Subcutaneous abdominal adipose tissue (tissue), 5 donors: Measurements from ENCODE around the gene TBKBP1.

Source experiments
- H3K27ac ChIP-seq: one replicate; pipeline ENCODE4 v1.7.0; 2013; ENCODE audit warnings: low read depth, mild to moderate bottlenecking, inconsistent platforms, low read length, moderate library complexity
- H3K27me3 ChIP-seq, 5 donors: one replicate each; pipeline ENCODE4 v1.7.0; 2013; ENCODE audit warnings: low read length in 5 of 5, inconsistent platforms in 1 of 5; ENCODE audit not compliant: control insufficient read depth in 5 of 5, insufficient read depth in 4 of 5
- H3K36me3 ChIP-seq, 5 donors: one replicate each; pipeline ENCODE4 v1.7.0; 2013; ENCODE audit warnings: low read length in 5 of 5; ENCODE audit not compliant: control insufficient read depth in 5 of 5, insufficient read depth in 5 of 5
- H3K4me1 ChIP-seq, 5 donors: one replicate each; pipeline ENCODE4 v1.7.0; 2013; ENCODE audit warnings: low read length in 5 of 5, mild to moderate bottlenecking in 3 of 5, moderate library complexity in 1 of 5; ENCODE audit not compliant: control insufficient read depth in 5 of 5, insufficient read depth in 5 of 5
- H3K4me3 ChIP-seq, 5 donors: one replicate each; pipeline ENCODE4 v1.7.0; 2013; ENCODE audit warnings: low read length in 5 of 5, low read depth in 1 of 5
- H3K9ac ChIP-seq, 5 donors: one replicate each; pipeline ENCODE4 v1.7.0; 2013; ENCODE audit warnings: low read length in 5 of 5, mild to moderate bottlenecking in 4 of 5, moderate library complexity in 3 of 5
- H3K9me3 ChIP-seq, 5 donors: one replicate each; pipeline ENCODE4 v1.7.0; 2013; ENCODE audit warnings: low read length in 5 of 5; ENCODE audit not compliant: control insufficient read depth in 5 of 5
- donor health status: healthy.
- donor health status: healthy.
- donor health status: healthy.
- donor health status: healthy.
- donor health status: healthy.

The TBKBP1 gene

DNA sequence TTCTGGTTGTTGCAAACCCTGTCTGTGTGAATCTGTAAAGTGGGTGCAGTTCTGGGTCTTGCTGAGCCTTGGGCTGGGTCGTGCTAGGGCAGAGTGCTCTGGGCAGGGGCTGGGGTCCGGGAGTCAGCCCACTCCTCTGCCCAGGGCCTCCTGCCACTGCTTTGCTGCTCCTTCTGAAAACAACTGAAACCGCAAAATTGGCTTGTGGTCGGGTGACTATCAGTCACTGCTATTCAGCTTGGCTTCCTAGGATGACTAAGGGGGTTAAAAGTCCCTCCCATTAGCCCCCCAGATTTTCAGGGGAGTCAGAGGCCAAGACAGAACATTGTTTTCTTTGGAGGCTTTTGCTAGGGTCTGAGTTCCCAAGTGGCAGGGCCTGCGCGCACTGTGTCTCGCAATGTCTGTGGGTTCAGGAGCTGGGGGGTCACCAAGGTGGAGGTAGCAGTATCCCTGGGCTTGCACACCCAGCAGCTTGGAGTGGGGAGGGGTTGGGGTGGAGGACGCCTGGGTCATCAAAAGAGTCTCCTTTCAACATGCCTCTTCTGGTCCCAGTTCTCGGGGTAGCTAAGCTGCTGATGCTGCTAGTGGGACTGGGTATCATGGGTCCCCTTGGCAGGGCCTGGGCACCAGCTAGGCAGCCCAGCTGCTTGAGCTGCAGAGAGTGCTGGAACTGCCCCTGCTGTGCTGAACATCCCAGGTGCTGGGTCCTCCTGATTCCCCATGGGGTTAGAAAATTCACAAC is 25.6 kb downstream of the TBKBP1 start:
- peaks cover 0 to 13% (median 9%) of the 10 kb centered on the region in 5 donors for H3K4me1 ChIP-seq
- no peak overlapping the region for H3K4me3 ChIP-seq
- no peaks in the 10 kb centered on the region for H3K36me3 ChIP-seq
- H3K9me3 ChIP-seq = no peaks in the 10 kb centered on the region
- no peak overlapping the region for H3K27ac ChIP-seq
- H3K9ac ChIP-seq = no peak overlapping the region
- peaks cover 42 to 69% (median 54%) of the 10 kb centered on the region in 5 donors for H3K27me3 ChIP-seq

DNA sequence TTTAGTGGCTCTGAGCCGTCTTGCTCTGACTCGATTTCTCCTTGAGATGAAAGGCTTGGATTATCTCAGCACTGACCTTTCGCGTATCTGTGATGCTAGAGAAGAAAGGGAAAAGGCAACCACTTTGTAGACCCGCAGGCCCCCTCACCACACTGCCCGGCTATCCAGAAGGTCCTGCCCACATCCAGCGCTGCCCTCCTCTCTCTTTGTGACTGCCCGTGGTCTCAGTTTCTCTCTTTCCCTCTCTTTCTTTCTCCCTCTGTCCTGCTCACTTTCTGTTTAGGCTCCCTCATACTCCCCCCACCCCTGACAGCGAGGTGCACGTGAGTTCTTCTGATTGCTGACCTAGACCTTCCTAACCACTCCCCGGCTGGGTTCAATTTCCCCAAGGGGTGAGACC is 26.2 kb downstream of the TBKBP1 start:
- Histone ChIP-seq H3K9ac (no peak overlapping the region), H3K4me1 (peaks cover 0 to 13% (median 9%) of the 10 kb centered on the region in 5 donors), H3K36me3 (no peaks in the 10 kb centered on the region), H3K27me3 (peaks cover 42 to 67% (median 56%) of the 10 kb centered on the region in 5 donors), H3K9me3 (no peaks in the 10 kb centered on the region), H3K27ac (no peak overlapping the region), H3K4me3 (no peak overlapping the region)

DNA sequence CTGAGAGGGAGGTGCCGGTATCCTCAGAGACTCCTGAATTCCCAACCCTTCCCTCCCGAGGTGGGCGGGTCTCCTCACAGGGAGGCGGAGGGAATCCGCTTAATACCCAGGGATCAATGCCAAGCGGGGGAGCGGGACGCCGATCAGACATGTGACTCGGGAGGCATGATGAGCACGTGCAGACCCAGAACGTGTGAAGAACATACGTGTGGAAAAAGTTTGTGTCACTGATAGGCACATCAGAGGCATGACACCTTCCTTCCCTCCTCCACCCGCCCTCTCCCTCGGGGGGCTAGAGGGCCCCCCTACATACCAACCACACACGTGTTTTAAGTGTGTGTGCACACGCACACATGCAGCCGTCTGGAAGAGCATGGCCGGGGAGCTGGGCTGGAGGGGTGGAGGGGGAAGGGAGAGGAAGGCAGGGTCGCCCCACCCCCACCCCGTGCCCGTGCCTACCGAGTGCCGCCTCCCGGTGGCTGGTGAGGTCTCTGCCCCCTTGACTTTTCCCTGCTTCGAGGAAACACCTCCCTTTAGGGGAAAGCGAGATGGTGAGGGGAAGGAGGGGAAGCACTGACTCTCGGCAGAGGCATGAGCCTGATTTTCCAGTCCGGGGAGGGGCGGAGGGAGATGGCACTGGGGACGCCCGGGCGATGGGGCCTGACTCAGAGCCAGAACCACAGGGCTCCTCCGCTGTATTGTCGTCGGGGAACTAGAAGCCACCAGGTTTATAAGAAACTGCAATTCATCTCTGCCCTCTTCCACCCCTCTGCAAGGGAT is 27.0 kb downstream of the TBKBP1 start:
- Histone ChIP-seq H3K27ac (no peak overlapping the region), H3K36me3 (no peaks in the 10 kb centered on the region), H3K4me1 (peaks cover 0 to 13% (median 9%) of the 10 kb centered on the region in 5 donors), H3K9ac (no peak overlapping the region), H3K4me3 (peak overlapping the region in 1 of 5 donors; percentile 27), H3K27me3 (peaks cover 42 to 73% (median 61%) of the 10 kb centered on the region in 5 donors), H3K9me3 (no peaks in the 10 kb centered on the region)

DNA sequence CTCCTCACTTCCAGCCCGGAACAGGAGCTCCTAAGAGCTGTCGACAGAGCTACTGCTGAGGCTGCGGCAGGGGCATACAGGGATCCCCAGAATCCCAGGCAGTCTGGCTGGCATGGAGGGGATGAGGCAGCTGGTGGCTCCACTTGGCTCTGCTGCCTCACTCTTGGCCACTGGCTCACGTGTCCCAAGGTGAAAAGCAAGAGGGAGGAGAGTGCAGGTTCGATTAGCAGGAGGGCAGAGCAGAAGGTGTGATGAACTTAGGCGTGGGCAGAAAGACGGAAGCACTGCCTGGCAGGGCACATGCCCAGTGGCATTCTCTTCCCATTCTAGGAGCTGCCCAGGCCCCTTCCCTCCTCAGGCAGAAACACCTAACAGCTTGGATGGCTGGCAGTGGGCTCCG is 27.8 kb downstream of the TBKBP1 start:
- H3K36me3 ChIP-seq = no peaks in the 10 kb centered on the region
- no peaks in the 10 kb centered on the region for H3K9me3 ChIP-seq
- H3K9ac ChIP-seq = no peak overlapping the region
- H3K27ac ChIP-seq = no peak overlapping the region
- H3K27me3 ChIP-seq = peaks cover 42 to 79% (median 62%) of the 10 kb centered on the region in 5 donors
- peaks cover 0 to 13% (median 9%) of the 10 kb centered on the region in 5 donors for H3K4me1 ChIP-seq
- H3K4me3 ChIP-seq = no peak overlapping the region

DNA sequence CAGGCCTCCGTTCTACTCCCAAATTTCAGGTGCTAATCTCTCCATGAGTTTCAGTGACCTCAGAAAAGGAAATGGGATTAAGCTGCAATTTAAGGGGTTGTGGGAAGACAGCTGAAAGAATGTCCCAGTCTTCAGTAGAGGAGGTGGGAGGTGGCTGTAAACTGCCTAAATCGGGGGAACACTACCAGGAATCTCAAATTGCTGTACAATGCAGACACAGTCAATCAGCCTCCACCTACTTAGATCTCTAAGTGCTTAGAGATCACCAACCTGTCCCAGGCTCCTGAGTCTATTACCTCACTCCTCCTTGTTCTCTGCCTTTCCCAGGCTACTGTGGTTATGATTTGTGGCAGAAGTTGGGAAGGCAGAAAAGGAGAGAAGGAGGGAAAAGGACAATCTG is 30.7 kb downstream of the TBKBP1 start:
- H3K4me3 ChIP-seq = no peak overlapping the region
- H3K36me3 ChIP-seq = no peaks in the 10 kb centered on the region
- H3K27ac ChIP-seq = no peak overlapping the region
- peaks cover 0 to 13% (median 9%) of the 10 kb centered on the region in 5 donors for H3K4me1 ChIP-seq
- H3K27me3 ChIP-seq = peaks cover 30 to 57% (median 54%) of the 10 kb centered on the region in 5 donors
- no peak overlapping the region for H3K9ac ChIP-seq
- no peaks in the 10 kb centered on the region for H3K9me3 ChIP-seq

DNA sequence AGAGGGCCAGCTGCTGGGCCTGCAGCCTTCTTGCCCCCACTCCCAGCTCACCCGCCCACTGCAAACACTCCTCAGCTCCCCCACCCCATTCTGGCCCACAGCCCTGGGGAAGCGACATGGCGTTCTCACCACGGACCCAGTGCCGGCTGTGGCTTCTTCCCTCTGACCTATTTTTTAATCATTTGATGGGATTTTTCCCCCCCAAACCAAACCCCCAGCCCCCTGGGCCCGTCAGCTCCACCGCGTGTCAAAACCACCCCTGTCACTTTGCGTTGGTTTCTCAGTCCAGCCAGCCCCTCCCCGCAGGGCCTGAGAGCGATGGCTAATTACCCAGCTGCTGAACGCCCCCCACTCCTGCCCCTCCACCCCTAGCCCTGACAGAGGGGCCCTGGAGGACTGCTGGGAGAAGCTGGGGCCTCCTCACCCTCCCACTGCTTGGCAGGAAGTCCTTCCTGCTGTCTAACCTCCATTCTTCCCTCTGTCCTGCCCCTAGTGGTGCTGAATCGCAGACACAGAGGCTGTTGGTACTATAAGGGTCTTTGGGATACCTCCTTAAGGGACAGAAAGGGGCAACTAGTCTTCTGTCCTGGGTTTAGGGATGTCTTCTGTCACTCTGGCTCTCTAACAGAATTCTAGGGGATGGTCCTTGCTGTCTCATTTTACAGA is 31.6 kb downstream of the TBKBP1 start:
- Histone ChIP-seq H3K27ac (no peak overlapping the region), H3K27me3 (peaks cover 26 to 53% (median 48%) of the 10 kb centered on the region in 5 donors), H3K4me1 (peaks cover 0 to 13% (median 7%) of the 10 kb centered on the region in 5 donors)

DNA sequence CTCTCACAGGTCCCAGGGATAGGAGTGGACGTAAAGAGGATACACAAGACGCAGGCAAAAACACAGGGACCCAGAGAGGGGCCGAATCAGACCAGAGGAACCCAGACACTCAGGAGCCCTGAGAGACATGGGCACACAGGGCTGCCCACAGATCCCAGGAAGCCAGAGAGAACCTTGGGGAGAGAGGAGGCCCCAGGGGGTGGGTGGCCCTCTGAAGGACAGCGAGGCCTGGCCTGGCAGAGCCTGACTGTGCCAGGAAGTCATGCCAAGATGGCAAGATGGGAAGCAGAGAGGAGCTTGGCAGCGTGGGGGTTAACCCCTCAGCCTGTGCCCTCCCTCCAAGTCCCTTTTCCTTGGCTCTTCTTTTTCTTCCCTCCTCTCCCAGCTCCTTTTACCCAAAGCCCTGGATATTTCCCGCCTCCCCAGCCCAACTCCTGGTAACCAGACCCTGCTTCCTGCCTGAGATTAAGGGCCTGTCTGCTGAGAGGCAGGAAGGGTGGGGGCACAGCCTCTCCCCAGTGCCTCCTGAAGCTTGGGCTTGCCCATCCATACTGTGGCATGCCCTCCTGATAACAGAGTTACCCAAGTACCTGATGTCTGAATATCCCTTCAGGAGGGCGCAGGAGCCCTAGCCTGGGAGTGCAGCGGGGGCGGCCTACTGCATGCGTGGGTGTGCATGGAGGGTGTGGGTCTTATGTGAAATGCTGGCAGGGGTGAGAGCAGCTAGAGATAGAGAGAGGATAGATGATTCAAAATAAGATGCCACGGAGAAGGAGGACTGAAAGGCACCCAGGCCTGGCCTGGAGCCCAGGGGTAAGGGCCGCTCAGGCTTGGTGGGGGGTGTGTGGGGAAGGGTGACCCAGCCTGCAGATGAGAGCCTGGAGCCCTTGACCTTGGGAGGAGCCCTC is 33.1 kb downstream of the TBKBP1 start:
- H3K27me3 ChIP-seq = peaks cover 12 to 48% (median 43%) of the 10 kb centered on the region in 5 donors

More for the DNA sequence above, 31.6 kb downstream of the TBKBP1 start:
- H3K36me3 ChIP-seq = no peaks in the 10 kb centered on the region
- no peaks in the 10 kb centered on the region for H3K9me3 ChIP-seq
- H3K4me3 ChIP-seq = no peak overlapping the region
- H3K9ac ChIP-seq = no peak overlapping the region

DNA sequence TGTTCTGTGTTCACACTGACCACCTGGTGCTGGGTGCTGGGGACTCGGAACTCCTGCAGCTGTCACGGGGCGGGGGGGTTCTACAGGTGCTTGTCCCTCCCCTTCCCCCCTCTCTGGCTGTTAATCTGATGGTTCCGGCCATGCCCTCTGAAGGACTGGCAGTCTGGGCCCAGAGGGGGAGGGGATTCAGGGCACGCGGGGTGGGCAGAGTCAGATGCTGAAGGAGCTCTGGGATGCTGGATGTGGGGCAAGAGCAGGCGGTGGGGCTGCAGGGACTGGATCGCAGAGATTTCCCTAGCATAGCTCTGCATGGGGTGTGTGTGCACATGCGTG is 33.7 kb downstream of the TBKBP1 start:
- Histone ChIP-seq H3K36me3 (no peaks in the 10 kb centered on the region), H3K9ac (no peak overlapping the region), H3K4me1 (peaks cover 0 to 2% (median under 1%) of the 10 kb centered on the region in 5 donors), H3K4me3 (no peak overlapping the region), H3K9me3 (no peaks in the 10 kb centered on the region), H3K27ac (no peak overlapping the region), H3K27me3 (peaks cover 11 to 50% (median 42%) of the 10 kb centered on the region in 5 donors)

More for the DNA sequence above, 33.1 kb downstream of the TBKBP1 start:
- H3K4me3 ChIP-seq = no peak overlapping the region
- no peaks in the 10 kb centered on the region for H3K36me3 ChIP-seq
- H3K27ac ChIP-seq = no peak overlapping the region
- no peak overlapping the region for H3K9ac ChIP-seq
- H3K4me1 ChIP-seq = no peaks in the 10 kb centered on the region
- H3K9me3 ChIP-seq = no peaks in the 10 kb centered on the region

DNA sequence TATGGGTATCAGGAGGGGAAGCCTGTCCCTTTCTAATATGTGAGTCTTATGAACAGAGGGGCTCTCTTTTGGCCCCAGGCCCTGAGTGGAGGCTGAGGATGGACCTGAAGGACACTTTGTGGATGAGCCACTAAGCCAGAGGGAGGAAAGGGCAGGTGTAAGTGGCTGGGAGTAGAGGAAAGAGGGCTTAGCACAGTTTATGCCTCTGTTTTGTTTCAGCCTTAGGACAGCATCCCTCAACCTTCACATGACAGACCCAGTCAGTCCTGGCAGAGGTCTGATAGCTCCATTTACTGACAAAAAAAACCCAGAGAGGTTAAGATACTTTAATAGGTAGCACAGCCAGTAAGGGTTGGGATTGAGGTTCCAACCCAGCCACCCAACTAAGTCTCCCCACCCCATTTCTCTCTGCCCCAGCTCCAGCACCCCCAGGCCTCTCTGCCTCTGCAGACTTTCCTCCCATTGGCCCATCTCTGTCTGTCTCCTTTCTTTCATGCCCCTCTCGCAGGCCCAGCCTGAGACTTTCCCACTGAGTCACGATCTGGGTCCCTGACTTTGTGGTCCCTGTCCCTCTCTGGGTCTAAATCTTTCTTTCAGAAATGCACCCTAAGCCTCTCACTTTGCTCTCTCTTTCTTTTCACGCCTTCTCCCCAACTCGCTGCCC is 34.4 kb downstream of the TBKBP1 start:
- Histone ChIP-seq H3K4me3 (no peak overlapping the region), H3K27ac (no peak overlapping the region), H3K36me3 (no peaks in the 10 kb centered on the region), H3K27me3 (peaks cover 11 to 52% (median 45%) of the 10 kb centered on the region in 5 donors), H3K9me3 (no peaks in the 10 kb centered on the region), H3K9ac (no peak overlapping the region), H3K4me1 (peaks cover 0 to 8% (median 2%) of the 10 kb centered on the region in 5 donors)
